Chondrocyte (in vitro differentiated cells): ENCODE results near the gene SLC9A3. TPM values are rescaled to one million over a fixed set of nuclear protein-coding genes. Genes with fewer than 3 reads are reported as not detected.

Experiments
- DNase-seq: peaks from one replicate; pipeline ENCODE4 v3.0.0; 2021; ENCODE audit warnings: mixed read lengths, low spot score
- H3K27ac Mint-ChIP-seq: one replicate; pipeline ENCODE4 v1.8.0; 2021; ENCODE audit warnings: mild to moderate bottlenecking, moderate library complexity, mixed read lengths; ENCODE audit not compliant: unreplicated experiment
- H3K27me3 Mint-ChIP-seq: 2 replicates; pipeline ENCODE4 v1.8.0; 2021; ENCODE audit warnings: low read depth, mixed read lengths
- H3K36me3 Mint-ChIP-seq: 2 replicates; pipeline ENCODE4 v1.8.0; 2021; ENCODE audit warnings: low read depth, mixed read lengths
- H3K4me1 Mint-ChIP-seq: 2 replicates; pipeline ENCODE4 v1.8.0; 2021; ENCODE audit warnings: low read depth, mild to moderate bottlenecking, mixed read lengths
- H3K4me3 Mint-ChIP-seq: one replicate; pipeline ENCODE4 v1.8.0; 2021; ENCODE audit warnings: mild to moderate bottlenecking, moderate library complexity, mixed read lengths; ENCODE audit not compliant: unreplicated experiment
- H3K9me3 Mint-ChIP-seq: 2 replicates; pipeline ENCODE4 v1.8.0; 2021; ENCODE audit warnings: low read depth, mixed read lengths
- CTCF ChIP-seq: fragments of 200-600 bp; sonication (generic); IDR thresholded peaks from 2 replicates; pipeline ENCODE4 v1.5.0; 2021; ENCODE audit warnings: antibody characterized with exemption, mild to moderate bottlenecking, moderate library complexity
- total RNA-seq: library from RNA; stranded (reverse); gene quantifications from 3 replicates; pipeline ENCODE4 v1.2.1, GENCODE V29; 2021

The SLC9A3 gene
- total RNA-seq, 1 donor from 2014 or later: 0.95 TPM

GRCh38 chr5:456351-457194, 67.7 kb downstream of the SLC9A3 start:
- Mint-ChIP-seq H3K4me3 (no peak overlapping the region), H3K27me3 (no peaks in the 10 kb centered on the region), H3K9me3 (peaks cover 8% of the 10 kb centered on the region), H3K27ac (no peak overlapping the region), H3K4me1 (peaks cover 9% of the 10 kb centered on the region), H3K36me3 (peaks cover 43% of the 10 kb centered on the region)
- no peak for TF ChIP-seq CTCF
- DNase-seq: peak; percentile 78

- Mint-ChIP-seq H3K9me3 (peaks cover 10% of the 10 kb centered on the region), H3K27me3 (no peaks in the 10 kb centered on the region), H3K4me1 (peaks cover 9% of the 10 kb centered on the region), H3K27ac (no peak overlapping the region), H3K4me3 (no peak overlapping the region), H3K36me3 (peaks cover 47% of the 10 kb centered on the region)
- TF ChIP-seq CTCF: no peak
- DNase-seq: peak; percentile 2
These were observed 68.4 kb downstream of the SLC9A3 start for GRCh38 chr5:455806-456205.

- Mint-ChIP-seq H3K27me3 (no peaks in the 10 kb centered on the region), H3K4me3 (no peak overlapping the region), H3K36me3 (peaks cover 48% of the 10 kb centered on the region), H3K27ac (no peak overlapping the region), H3K4me1 (peaks cover 9% of the 10 kb centered on the region), H3K9me3 (peaks cover 10% of the 10 kb centered on the region)
- TF ChIP-seq CTCF: no peak
- peak; percentile 69 for DNase-seq
These were observed 69.3 kb downstream of the SLC9A3 start for GRCh38 chr5:454936-455335.

- DNase-seq: peak; percentile 71
- no peak for TF ChIP-seq CTCF
- Mint-ChIP-seq H3K4me3 (no peak overlapping the region), H3K36me3 (peaks cover 54% of the 10 kb centered on the region), H3K9me3 (peaks cover 10% of the 10 kb centered on the region), H3K4me1 (peaks cover 6% of the 10 kb centered on the region), H3K27me3 (no peaks in the 10 kb centered on the region), H3K27ac (no peak overlapping the region)
These were observed 70.3 kb downstream of the SLC9A3 start for GRCh38 chr5:453725-454481.

- Mint-ChIP-seq H3K4me3 (no peak overlapping the region), H3K9me3 (peaks cover 10% of the 10 kb centered on the region), H3K27me3 (no peaks in the 10 kb centered on the region), H3K36me3 (peaks cover 58% of the 10 kb centered on the region), H3K27ac (peak overlapping the region; percentile 6), H3K4me1 (no peaks in the 10 kb centered on the region)
- TF ChIP-seq CTCF: no peak
- peak; percentile 80 for DNase-seq
These were observed 71.1 kb downstream of the SLC9A3 start for GRCh38 chr5:452978-453710.
